Upper lobe of right lung (tissue), 1 donor: Measurements from ENCODE around the gene MBNL2. TPM values are rescaled to one million over a fixed set of nuclear protein-coding genes. Genes with fewer than 3 reads are reported as not detected.

Source experiments
- ATAC-seq: fragments of 200-7000 bp; cut with Tn5 transposase; one replicate; pipeline ENCODE4 v1.9.1; 2020; ENCODE audit warnings: mild to moderate bottlenecking, moderate library complexity
- DNase-seq: peaks from one replicate; pipeline ENCODE4 v3.0.0-alpha.2; 2020
- H3K27ac ChIP-seq: fragments of 200-600 bp; one replicate; pipeline ENCODE4 v1.8.0; 2022
- H3K27me3 ChIP-seq: fragments of 200-600 bp; one replicate; pipeline ENCODE4 v1.8.0; 2022; ENCODE audit warnings: mild to moderate bottlenecking
- H3K36me3 ChIP-seq: fragments of 200-600 bp; one replicate; pipeline ENCODE4 v1.8.0; 2022
- H3K4me1 ChIP-seq: fragments of 200-600 bp; one replicate; pipeline ENCODE4 v1.8.0; 2022
- H3K4me3 ChIP-seq: fragments of 200-600 bp; one replicate; pipeline ENCODE4 v1.8.0; 2022; ENCODE audit warnings: mild to moderate bottlenecking
- H3K9me3 ChIP-seq: fragments of 200-600 bp; one replicate; pipeline ENCODE4 v1.8.0; 2022
- intact Hi-C: fragments of 100-400 bp; cut with DNase I; formaldehyde crosslinking; loops from one replicate; pipeline ENCODE4 v1.11.0; 2022
- total RNA-seq: library from RNA; stranded (reverse); fragmentation: NEBNext Ultra II Directional; extraction: Animal tissue kit (Norgen Biotek cat#: 25700); gene quantifications from one replicate; pipeline ENCODE4 v1.2.1, GENCODE V29; 2021
- TF ChIP-seq, protein P1 (sequence below): fragments of 200-600 bp; IDR thresholded peaks from one replicate; pipeline ENCODE4 v1.8.0; 2022; ENCODE audit warnings: antibody characterized with exemption
- donor health status: DM: no; HTN: yes; CAD: no; lungs with severe emphysema.

MBNL2 gene
- total RNA-seq, 1 donor from 2014 or later = 60.6 TPM

DNA sequence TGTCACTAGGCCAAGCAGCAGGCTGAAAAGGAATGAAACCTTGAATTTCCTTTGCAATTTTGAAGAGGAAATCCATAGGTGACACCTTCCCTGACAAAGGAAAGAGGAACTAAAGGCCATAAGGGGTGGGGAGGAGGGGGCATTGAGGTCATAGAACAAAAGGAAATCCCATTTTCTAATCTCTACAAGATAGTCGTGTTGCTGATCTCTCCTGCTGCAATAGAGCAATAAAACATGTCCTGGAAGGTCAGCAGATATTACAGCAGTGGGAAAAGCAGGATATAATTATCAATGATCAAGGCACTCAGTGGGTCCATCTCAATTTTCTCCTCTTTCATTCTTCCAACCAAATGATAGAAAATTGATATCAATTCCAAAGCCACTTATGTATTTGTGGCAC lies 191.6 kb downstream of the MBNL2 start:
- no peaks in the 10 kb centered on the region for H3K4me1 ChIP-seq
- H3K27me3 ChIP-seq = no peaks in the 10 kb centered on the region
- no peak for ATAC-seq
- TF ChIP-seq, protein P1, sequence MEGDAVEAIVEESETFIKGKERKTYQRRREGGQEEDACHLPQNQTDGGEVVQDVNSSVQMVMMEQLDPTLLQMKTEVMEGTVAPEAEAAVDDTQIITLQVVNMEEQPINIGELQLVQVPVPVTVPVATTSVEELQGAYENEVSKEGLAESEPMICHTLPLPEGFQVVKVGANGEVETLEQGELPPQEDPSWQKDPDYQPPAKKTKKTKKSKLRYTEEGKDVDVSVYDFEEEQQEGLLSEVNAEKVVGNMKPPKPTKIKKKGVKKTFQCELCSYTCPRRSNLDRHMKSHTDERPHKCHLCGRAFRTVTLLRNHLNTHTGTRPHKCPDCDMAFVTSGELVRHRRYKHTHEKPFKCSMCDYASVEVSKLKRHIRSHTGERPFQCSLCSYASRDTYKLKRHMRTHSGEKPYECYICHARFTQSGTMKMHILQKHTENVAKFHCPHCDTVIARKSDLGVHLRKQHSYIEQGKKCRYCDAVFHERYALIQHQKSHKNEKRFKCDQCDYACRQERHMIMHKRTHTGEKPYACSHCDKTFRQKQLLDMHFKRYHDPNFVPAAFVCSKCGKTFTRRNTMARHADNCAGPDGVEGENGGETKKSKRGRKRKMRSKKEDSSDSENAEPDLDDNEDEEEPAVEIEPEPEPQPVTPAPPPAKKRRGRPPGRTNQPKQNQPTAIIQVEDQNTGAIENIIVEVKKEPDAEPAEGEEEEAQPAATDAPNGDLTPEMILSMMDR = no peak
- no peak overlapping the region for H3K27ac ChIP-seq
- intact Hi-C loops = no loop called here
- no peaks in the 10 kb centered on the region for H3K36me3 ChIP-seq
- no peak overlapping the region for H3K4me3 ChIP-seq
- DNase-seq = no peak
- H3K9me3 ChIP-seq = no peaks in the 10 kb centered on the region

DNA sequence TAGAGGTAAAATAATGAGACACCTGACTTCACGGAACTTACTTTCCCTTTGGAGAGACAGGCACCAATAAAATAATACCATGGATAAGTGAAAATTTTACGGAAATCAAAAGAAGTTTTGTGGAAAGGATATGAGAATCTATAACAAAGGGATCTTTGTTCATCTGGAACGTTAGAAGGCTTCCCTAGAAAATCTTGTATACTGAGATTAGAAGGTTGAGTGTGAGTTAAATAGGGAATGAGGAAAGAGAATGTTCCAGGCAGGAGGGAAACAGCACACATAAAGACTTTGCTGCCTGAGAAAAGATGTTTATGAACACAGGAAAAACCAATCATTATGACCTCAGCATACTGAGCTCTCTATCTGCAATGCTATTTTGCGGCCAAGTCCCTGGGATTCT lies 192.3 kb downstream of the MBNL2 start:
- Histone ChIP-seq H3K4me1 (no peaks in the 10 kb centered on the region), H3K27me3 (no peaks in the 10 kb centered on the region), H3K36me3 (no peaks in the 10 kb centered on the region), H3K9me3 (no peaks in the 10 kb centered on the region), H3K4me3 (no peak overlapping the region), H3K27ac (no peak overlapping the region)
- TF ChIP-seq, protein P1 = no peak
- DNase-seq = no peak
- no peak for ATAC-seq
- intact Hi-C loops = no loop called here

DNA sequence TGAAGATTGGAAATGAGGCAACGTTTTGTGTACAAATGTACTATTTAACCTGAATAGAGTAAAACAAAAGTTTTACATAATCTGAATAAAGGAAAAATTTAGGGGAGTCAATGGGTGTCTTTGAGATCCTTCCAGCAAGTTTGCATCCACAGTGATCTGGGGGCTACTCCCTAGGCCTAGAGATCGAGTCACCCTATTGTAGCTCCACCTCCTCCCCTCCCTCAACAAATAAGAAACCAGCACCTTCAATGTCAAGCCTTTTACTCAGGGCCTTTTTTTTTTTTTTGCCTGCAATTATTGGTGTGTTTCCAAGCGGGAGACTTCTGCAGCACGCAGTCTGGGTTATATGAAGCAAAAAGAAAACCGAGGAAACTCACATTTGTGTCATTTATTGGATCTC lies 195.6 kb downstream of the MBNL2 start:
- H3K9me3 ChIP-seq = no peaks in the 10 kb centered on the region
- TF ChIP-seq, protein P1 = no peak
- H3K27ac ChIP-seq = no peak overlapping the region
- no peaks in the 10 kb centered on the region for H3K27me3 ChIP-seq
- DNase-seq (no peak), ATAC-seq (no peak)
- intact Hi-C loops = no loop called here
- no peak overlapping the region for H3K4me3 ChIP-seq
- H3K4me1 ChIP-seq = no peaks in the 10 kb centered on the region
- H3K36me3 ChIP-seq = no peaks in the 10 kb centered on the region

DNA sequence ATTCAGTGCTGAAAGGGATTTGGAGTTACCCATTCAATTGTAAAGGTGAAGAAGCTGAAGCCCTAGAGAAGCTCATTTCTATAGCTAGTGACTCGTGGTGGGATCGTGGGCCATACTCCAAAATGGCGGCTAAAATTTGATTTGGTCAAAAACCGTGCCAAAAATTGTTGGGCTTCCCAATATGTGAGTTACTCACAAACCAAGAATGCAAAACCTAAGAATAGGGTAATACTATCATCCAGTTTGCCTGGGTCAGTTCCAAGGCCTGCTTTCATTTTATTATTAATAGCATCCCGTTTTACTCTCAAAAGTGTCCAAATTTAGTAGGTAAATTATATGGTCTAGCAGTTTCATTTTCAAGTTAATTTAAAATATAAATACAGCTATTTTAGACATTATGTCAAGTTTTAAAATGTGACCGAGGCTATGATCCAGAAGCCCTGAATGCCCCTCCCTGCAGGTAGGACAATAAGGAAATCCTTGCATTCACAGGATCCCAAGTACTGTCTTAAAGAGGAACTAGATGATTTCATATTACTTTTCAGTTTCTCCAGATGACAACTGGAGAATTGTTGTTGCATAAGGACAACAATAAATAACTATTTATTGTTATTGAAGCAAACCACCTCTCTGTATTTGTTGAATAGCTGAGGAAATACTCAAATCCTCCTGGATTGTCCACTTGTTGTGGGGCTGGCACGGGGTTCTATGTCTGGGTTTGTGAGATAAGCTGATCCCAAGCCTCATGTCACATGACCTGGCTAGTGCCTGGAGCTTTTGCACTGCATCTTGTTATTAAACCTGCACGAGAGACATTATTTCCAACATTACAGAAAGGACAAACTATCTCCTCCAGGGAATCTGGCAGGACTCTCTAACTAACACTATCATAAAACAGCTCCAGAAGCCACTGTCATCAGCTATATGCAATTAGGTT lies 200.3 kb downstream of the MBNL2 start:
- DNase-seq (no peak), ATAC-seq (no peak)
- Histone ChIP-seq H3K4me3 (no peak overlapping the region), H3K9me3 (no peaks in the 10 kb centered on the region), H3K27me3 (no peaks in the 10 kb centered on the region), H3K4me1 (no peaks in the 10 kb centered on the region), H3K27ac (no peak overlapping the region), H3K36me3 (no peaks in the 10 kb centered on the region)
- TF ChIP-seq, protein P1 = no peak
- intact Hi-C loops = no loop called here

DNA sequence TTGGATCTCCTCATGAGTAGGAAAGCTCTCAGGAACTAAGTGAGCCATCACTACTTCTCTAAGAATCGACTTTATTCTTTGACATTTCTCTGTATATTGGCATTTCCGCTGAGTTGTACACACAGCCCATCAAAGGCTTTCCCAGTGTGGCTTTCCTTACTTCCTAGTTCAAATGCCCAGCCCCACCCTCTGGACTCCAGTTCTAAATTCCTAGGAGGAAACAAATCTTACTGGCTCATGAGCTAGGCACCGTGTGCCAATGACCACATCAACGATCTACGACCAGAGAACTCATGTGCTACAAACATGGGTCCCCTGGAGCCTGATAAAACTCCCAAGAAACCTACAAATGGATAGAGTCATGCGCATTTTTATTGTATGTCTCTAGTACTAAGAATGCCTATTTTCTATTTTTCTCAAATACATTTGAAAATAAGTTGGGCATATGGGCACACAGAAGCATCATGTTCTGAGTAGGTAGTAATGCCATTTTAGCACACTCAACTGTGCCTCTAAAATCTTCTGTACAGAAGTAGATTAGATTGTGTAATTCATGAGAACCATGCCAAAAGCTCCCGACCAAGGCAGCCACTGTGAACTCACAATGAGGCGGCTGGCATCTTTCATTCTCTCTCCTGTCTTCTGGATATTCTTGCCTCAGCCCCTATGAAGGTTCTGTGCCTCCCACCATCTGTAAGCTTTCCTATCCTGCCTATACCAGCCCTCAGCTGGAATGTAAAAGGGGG lies 201.3 kb downstream of the MBNL2 start:
- Histone ChIP-seq H3K36me3 (no peaks in the 10 kb centered on the region), H3K4me1 (no peaks in the 10 kb centered on the region), H3K27me3 (no peaks in the 10 kb centered on the region), H3K27ac (no peak overlapping the region), H3K4me3 (no peak overlapping the region), H3K9me3 (no peaks in the 10 kb centered on the region)
- intact Hi-C loops = no loop called here
- ATAC-seq (no peak), DNase-seq (no peak)
- TF ChIP-seq, protein P1 = no peak
